ENCODE measurements around the gene LTK.

LTK gene

GRCh38 chr15:41554343-41554742 lies 40.7 kb upstream of the LTK start:
- DNase-seq (ENCODE audit: low read depth, low spot score), result no peak
- ChIA-PET CTCF (interaction anchor here (0.6 to 2.2 kb wide), 3 partner anchors 88 to 256 kb away, joined by 4 to 6 read pairs (median 4); no protein-coding TSS in a partner anchor), POLR2A (interaction anchor here (1.0 kb wide), 1 partner anchor 10 kb away, joined by 4 read pairs; the partner anchor contains the start of gene RPAP1)
- TF ChIP-seq CTCF (IDR thresholded peaks at IDR 0.05; ENCODE audit: insufficient read depth, low read length, missing control alignments), result no peak
- no peak overlapping the region for H3K4me3 ChIP-seq (ENCODE audit: low read depth, low read length)

- CTCF ChIA-PET, result interaction anchor here (1.4 to 2.2 kb wide), 2 partner anchors 88 to 257 kb away, joined by 4 to 6 read pairs; no protein-coding TSS in a partner anchor
- no peak for TF ChIP-seq CTCF (IDR thresholded peaks at IDR 0.05; ENCODE audit: insufficient read depth, low read length, missing control alignments)
- no peak overlapping the region for H3K4me3 ChIP-seq (ENCODE audit: low read depth, low read length)
- no peak for DNase-seq (ENCODE audit: low read depth, low spot score)
- POLR2A ChIA-PET, result interaction anchor here (1.0 kb wide), 1 partner anchor 10 kb away, joined by 4 read pairs; the partner anchor contains the start of gene RPAP1
Observed at GRCh38 chr15:41553731-41554130, 40.1 kb upstream of the LTK start.

- DNase-seq (ENCODE audit: low read depth, low spot score), result no peak
- TF ChIP-seq CTCF (IDR thresholded peaks at IDR 0.05; ENCODE audit: insufficient read depth, low read length, missing control alignments), result no peak
- H3K4me3 ChIP-seq (ENCODE audit: low read depth, low read length), result no peak overlapping the region
- ChIA-PET POLR2A (no interaction called here), CTCF (interaction anchor here (1.4 to 3.5 kb wide), 2 partner anchors 7 to 222 kb away, joined by 3 to 12 read pairs; no protein-coding TSS in a partner anchor)
Observed at GRCh38 chr15:41550066-41550775, 36.6 kb upstream of the LTK start.

- CTCF ChIA-PET, result interaction anchor here (1.5 to 3.5 kb wide), 2 partner anchors 10 to 57 kb away, joined by 5 to 12 read pairs; no protein-coding TSS in a partner anchor
- POLR2A ChIA-PET, result no interaction called here
- no peak for DNase-seq (ENCODE audit: low read depth, low spot score)
- no peak for TF ChIP-seq CTCF (IDR thresholded peaks at IDR 0.05; ENCODE audit: insufficient read depth, low read length, missing control alignments)
- no peak overlapping the region for H3K4me3 ChIP-seq (ENCODE audit: low read depth, low read length)
Observed at GRCh38 chr15:41546851-41547786, 33.5 kb upstream of the LTK start.

- DNase-seq (ENCODE audit: low read depth, low spot score), result no peak
- POLR2A ChIA-PET, result no interaction called here
- TF ChIP-seq CTCF (IDR thresholded peaks at IDR 0.05; ENCODE audit: insufficient read depth, low read length, missing control alignments), result no peak
- no peak overlapping the region for H3K4me3 ChIP-seq (ENCODE audit: low read depth, low read length)
- CTCF ChIA-PET, result interaction anchor here (0.6 to 2.2 kb wide), 7 partner anchors 11 to 266 kb away, joined by 3 to 9 read pairs (median 4); no protein-coding TSS in a partner anchor
Observed at GRCh38 chr15:41545218-41545617, 31.6 kb upstream of the LTK start.
